HL-60/S4 treated with retinoic acid at 250 ng/mL for 4 days and 3 days (cell line): Measurements from ENCODE around the gene HOXA7.

ENCODE experiments used
- in situ Hi-C: fragments of 300-500 bp; cut with MboI; formaldehyde crosslinking; loops from 2 replicates; pipeline ENCODE4 v1.7.0; 2022; ENCODE audit warnings: low sequenced_read_pairs

HOXA7 gene

GRCh38 chr7:27126596-27127327 lies 29.7 kb downstream of the HOXA7 start:
- in situ Hi-C loops, result no loop called here

- in situ Hi-C loops, result no loop called here
Observed at GRCh38 chr7:27125986-27126394, 30.5 kb downstream of the HOXA7 start.

- in situ Hi-C loops, result no loop called here
Observed at GRCh38 chr7:27124902-27125689, 31.4 kb downstream of the HOXA7 start.

- in situ Hi-C loops, result no loop called here
Observed at GRCh38 chr7:27124096-27124901, 32.2 kb downstream of the HOXA7 start.

GRCh38 chr7:27123477-27124053 lies 32.9 kb downstream of the HOXA7 start:
- in situ Hi-C loops, result no loop called here

- in situ Hi-C loops, result no loop called here
Observed at GRCh38 chr7:27123007-27123476, 33.4 kb downstream of the HOXA7 start.

- in situ Hi-C loops, result no loop called here
Observed at GRCh38 chr7:27122077-27122910, 34.2 kb downstream of the HOXA7 start.

GRCh38 chr7:27121684-27122076 lies 34.8 kb downstream of the HOXA7 start:
- in situ Hi-C loops, result no loop called here

GRCh38 chr7:27119412-27119911 lies 37.0 kb downstream of the HOXA7 start:
- in situ Hi-C loops, result no loop called here

- in situ Hi-C loops, result no loop called here
Observed at GRCh38 chr7:27118580-27118979, 37.9 kb downstream of the HOXA7 start.

GRCh38 chr7:27117887-27118491 lies 38.5 kb downstream of the HOXA7 start:
- in situ Hi-C loops, result no loop called here

- in situ Hi-C loops, result no loop called here
Observed at GRCh38 chr7:27116962-27117886, 39.3 kb downstream of the HOXA7 start.

GRCh38 chr7:27116031-27116961 lies 40.2 kb downstream of the HOXA7 start:
- in situ Hi-C loops, result no loop called here

- in situ Hi-C loops, result no loop called here
Observed at GRCh38 chr7:27115221-27116026, 41.1 kb downstream of the HOXA7 start.

- in situ Hi-C loops, result no loop called here
Observed at GRCh38 chr7:27114881-27115220, 41.6 kb downstream of the HOXA7 start.

- in situ Hi-C loops, result no loop called here
Observed at GRCh38 chr7:27113991-27114769, 42.3 kb downstream of the HOXA7 start.
